Amygdala (tissue), 56 donors: ENCODE data around the gene AGPAT3.
A peak's percentile ranks its signal among the peaks of the same experiment; 100 is the strongest.

Source experiments
- DNase-seq, 56 donors: peaks; one replicate each; lab custom pipeline; 2025; lab: John Stamatoyannopoulos, UW

Gene AGPAT3

DNA sequence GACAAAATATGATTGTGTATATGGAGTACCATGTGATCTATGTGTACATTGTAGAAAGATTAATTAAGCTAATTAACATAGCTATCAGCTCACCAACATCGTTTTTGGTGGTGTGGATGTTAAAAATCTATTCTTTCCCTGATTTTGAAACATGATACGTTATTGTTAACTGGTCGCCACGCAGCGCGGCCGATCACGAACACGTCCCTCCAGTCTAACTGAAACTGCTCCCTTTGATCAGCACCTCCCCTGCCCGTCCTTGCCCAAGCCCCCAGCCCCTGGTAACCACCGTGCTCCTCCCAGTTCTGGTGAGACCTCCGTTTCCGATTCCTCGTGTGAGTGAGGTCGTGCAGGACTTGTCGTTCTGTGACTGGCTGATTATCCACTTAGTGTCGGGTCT lies 67.0 kb downstream of the AGPAT3 start:
- no peak for DNase-seq

DNA sequence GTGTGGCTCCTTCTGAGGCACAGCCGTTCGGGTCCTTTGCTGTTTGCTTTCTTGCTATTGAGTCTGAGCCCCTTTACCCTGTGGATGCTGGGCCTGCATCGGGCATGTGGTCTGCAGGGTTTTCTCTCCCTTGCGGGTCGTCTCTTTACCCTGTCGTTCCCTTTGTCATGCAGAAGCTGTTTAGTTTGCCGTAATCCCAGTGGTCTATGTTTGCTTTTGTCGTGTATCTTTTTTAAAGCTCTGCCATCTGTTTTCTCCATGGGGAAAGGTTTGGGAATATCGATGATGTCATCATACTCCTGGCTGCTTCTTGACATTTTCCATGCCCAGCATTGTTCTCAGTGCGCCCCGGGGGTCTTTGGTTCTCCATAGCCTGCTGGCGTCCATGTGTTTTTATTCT lies 68.2 kb downstream of the AGPAT3 start:
- DNase-seq: no peak

DNA sequence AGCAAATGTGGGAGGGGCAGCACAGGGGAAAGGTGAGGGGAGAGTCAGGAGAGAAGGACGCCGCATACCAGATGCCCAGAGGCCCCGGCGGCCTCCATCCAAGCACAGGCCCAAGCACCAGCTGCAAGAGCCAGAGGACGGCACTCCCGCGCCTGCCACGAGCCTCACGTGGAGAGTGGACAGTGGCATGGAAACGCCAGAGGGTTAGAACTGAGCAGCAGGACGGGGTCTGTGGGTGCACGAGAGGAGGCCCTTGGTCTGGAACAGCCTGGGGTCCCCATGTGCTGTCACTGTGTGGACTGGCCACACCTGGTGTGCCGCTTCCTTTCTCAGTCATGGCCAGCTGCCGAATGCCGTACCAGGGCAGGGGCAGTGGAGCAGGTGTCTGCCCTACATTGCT lies 68.7 kb downstream of the AGPAT3 start:
- DNase-seq: no peak

DNA sequence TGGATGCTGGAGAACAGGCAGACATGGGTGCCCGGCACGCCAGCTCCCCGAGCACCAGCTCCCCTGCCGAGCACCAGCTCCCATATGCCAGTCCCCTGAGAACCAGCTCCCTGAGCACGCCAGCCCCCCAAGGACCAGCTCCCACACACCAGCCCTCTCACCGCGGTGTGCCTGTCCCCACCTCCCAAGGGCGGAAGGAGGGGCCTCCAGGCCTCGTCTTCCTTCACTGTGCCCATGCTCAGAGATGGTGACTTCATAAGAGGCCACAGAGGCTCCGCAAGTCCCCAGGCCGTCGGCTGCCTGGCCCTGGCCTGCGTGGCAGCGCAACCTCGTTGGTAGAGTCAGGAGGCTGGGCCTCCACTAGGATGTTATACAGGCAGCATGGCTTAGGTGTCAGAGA lies 69.1 kb downstream of the AGPAT3 start:
- DNase-seq: no peak

DNA sequence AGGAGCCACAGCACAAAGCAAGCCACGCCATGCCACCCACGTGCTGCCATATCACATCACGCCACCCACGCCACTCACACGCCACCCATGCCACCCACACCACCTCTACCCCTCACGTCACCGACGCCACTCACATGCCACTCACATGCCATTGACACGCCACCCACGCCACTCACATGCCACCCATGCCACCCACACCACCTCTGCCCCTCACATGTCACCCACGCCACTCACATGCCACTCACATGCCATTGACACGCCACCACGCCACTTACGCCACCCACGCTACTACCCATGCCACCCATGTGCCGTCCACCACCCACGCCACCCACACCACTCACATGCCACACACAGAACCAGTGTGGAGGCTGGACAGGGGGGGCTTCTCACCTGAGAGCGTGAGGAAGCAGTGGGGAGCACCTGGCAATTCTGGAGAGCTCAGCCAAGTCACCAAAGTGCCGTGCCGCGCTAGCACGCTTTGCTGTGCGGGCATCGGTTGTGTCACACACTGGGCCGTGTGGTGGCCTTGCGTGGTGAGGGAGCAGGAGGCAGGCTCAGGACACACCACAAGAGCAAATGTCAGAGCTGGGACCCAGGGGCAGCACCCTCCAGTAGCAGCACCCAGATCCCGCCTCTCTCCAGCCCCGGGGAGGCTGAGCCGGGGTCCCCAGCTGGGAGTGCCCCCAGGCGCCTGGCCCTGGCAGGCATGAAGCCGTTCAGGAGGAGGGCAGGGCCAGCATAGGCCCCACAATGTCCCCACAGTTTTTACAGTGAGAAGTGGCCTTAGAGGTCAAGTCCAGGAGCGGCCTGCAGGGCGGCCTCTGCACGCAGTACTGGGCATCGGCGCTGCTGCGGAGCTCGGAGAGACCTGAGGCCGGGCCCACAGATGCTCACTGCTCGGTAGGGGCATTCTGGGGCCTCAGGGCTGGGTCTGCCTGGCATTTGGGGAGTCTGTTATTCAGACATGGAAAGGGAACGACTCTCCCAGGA lies 70.0 kb downstream of the AGPAT3 start:
- peak in 1 of 56 donors; percentile 24 for DNase-seq

DNA sequence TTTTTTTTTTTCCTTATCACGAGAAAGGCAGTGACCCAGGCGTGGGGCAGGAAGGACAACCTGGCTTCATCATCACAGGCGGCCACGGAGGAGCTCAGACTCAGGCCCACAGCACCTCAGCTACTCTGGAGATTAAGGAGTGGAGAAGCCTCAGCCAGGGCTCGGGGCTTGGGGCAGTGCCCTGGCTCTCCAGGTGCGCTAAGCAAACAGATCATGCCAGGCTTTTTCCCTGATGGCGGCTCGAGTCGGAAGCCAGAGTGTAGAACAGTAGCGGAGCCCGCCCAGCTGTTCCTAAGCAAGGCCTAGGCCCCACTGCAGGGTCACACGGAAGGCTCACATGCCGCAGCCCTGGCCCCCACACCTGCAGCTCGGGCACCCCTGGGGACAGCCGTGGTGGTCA lies 70.7 kb downstream of the AGPAT3 start:
- no peak for DNase-seq

DNA sequence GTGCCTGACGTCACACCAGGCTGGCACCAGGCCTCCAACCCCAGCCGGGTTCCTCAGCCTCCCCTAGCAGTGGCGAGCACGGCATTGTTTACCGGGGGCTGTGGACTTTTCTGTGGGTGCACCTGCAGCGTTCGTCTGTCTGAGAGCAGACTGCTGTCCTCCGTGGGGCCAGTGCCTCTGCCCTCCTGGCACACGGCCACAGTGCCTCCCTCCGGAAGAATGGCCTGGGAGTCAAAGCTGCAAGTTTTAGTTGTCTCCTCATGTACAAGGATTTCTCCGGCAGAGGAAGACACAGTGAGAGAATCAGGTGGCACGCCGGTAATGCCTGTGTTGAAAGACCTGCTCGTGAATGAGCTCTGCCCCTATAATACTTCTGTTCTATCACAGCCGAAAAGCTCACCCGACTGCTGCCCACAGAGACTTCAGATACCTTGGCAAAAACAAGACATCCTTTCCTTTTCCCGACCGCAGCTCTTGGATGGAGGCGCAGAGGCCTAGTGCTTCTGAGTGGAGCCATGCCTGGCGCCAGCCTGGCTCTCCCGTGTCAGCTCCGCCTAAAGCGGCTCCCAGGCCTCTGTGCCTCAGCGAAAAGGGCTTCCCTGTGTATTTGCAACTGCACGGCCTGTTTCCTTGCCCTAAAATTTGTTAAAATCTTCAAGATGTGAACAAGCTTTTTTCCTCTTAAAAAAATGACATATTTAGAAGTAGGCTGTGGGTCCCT lies 71.4 kb downstream of the AGPAT3 start:
- peak in 6 of 56 donors; percentile 20 to 73 (median 40) for DNase-seq

DNA sequence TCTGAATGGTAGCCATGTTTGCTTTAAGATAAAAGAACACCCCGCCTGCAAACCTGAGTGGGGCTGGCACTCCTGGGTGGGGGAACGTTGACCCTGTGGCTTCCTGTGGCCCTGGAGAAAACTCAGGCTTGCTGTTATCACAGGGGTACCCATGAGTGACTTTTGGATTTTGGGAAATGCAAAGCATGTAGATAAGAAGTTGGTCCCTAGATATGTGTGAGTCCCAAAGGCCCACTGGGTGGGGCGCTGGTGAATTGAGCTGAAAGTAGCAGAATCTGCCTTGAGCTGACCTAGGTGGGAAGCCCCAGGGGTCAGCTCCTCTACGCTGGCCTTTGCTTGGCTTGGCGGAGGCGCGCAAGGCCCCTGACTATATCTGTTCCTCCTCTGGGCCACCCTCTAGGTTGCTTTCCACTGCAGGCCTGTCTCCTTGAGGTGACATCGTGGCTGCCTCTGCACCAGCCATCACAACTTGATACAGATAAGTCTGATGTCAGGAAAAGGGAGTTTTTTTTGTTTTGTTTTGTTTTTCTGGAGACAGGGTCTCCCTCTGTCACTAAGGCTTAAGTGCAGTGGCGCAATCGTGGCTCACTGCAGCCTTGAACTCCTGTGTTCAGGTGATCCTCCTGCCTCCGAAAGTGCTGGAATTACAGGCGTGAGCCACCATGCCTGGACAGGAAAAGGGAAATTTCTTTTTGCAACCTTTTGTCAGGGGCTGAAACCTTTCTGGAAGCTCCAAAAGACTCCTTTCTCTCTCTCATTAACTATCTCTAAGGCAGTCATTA lies 72.2 kb downstream of the AGPAT3 start:
- DNase-seq: no peak

DNA sequence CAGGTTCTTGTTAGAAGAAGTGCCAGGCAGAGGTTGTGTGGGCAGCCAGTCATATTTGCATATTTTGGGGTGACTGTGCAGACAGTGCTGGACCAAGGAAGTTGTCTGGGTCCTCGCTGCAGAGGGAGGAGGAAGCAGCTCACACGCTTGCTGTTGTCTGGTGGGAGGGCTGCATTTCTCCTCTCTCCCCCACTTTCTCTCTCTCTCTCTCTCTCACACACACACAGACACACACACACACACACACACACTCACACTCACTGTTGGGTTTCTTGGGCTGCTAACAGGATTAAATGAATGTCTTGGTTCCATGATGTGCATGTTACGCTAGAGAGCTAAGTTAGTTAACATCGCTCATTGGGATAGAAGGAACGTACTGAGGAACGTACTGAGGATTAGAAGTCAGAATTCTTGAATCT lies 72.9 kb downstream of the AGPAT3 start:
- no peak for DNase-seq

DNA sequence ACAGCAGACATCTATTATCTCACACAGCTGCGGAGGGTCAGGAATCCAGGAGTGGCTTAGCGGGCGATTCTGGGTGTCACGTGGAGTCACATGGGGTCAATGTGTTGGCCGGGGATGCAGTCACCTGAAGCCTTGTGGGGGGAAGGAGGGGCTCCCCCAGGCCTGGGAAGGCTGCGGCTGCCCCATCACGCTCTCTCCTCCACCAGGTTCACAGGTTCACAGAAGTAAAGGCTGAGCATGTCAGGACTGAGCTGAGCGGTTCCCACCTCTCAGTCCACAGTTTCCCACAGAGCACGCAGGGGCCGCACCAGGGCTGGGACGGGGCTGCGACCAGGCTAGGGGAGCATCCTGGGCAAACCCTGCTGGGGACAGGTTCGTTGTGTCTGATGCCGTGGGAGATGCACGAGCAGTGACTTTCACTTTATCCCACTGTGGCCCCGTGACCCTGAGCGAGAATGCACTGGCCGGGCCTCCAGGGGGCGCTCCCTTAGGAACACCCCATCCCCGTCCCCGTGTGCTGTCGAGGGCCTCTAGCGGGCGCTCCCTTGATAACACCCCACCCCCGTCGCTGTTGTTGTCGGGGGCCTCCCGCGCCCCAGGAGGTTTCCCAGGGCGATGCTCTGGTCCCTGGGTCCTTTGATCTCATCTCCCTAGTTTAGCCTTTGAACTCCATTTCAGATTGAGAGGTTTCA lies 73.9 kb downstream of the AGPAT3 start:
- DNase-seq: peak in 42 of 56 donors; percentile 8 to 84 (median 52)

DNA sequence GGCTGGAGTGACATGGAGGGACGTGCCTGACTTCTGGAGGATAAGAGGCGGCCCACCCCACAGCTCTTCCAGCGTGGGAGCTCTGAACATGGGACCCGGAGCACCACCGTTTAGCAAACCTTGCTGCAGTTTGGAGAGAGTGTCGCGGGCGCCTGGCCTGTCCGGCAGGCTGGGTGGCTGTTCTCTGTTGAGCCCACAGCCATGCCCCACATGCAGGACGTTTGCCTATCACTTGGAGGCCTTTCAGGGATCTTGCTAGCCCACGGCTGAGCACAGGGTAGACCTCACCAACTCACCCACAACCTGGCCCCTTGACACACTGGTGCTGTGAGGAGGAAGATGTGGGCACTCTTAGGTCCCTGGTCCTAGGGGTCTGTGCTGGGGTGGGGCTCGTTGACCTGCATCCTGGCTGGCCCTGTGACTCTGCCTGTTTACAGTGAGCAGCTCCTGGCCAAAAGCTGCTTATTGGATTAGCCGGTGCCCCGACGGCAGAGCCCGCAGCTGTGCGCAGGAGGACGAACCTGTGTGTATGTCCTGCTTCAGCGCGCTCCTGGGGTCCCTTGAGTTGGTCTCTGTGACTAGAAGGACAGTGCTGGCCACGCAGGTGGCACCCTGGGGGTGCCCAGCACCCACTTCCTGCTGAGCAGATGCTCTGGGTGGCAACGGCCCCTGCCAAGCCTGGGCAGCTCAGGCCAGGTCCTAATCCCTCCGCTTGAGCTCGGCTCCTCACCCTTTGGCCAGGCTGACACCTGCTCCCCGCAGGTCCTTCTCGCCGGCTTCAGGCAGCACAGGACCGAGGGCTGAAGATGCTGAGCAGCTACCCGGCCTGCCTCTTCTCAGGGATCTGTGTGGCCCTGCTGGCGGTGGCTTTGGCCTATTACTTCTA lies 74.7 kb downstream of the AGPAT3 start:
- DNase-seq: no peak

DNA sequence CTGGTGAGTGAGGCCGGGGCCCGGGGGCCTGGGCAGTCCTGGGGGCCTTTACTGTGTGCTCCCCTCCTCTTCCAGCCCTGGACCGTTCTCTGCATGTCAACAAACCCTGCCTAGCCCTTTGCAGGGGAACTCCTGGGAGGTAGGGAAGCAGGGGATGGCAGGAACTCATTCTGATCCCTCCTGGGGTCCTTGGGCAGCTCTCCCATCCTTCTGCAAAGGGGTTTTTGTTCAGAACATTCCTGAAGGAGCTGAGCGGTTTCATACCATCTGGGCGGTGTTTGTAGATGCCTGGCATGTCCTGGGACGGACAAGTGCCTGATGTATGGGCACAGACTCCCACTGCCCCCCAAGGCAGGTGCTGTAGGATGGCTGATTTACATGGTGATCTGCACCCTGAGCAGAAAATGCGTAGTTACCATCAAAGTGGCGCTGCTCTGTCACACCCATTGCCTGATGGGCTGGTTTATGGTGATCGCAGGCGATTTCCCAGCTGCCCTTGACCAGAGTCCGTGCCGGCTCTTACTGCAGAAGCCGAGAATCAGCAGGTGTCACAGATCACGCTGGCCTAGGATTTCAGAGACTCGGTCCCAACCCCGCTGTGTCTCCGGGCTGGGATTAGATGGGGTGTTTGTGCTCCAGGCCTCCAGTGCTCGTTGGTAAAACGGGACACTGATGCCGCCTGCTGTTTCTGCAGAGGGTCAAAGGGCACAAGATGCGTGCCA lies 75.5 kb downstream of the AGPAT3 start:
- DNase-seq: no peak

DNA sequence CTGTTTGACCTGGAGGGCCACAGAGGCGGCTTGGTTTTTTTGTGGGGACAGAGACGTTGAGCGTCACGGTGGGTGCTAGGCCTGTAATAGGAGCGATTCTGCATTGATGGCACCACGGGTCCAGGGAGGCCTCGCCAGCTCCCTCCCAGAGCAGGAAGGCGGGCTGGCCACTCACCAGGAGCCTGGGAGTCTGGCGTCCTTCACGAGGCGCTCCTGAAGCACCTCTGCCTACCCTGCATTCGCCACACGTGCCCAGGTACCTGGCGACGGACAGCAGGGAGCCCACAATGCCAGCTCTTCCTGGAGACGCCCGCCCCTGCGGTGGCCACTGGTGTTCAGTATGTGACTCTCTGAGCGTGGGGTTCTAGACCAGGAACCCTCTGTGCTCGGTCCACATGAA lies 77.2 kb downstream of the AGPAT3 start:
- no peak for DNase-seq

DNA sequence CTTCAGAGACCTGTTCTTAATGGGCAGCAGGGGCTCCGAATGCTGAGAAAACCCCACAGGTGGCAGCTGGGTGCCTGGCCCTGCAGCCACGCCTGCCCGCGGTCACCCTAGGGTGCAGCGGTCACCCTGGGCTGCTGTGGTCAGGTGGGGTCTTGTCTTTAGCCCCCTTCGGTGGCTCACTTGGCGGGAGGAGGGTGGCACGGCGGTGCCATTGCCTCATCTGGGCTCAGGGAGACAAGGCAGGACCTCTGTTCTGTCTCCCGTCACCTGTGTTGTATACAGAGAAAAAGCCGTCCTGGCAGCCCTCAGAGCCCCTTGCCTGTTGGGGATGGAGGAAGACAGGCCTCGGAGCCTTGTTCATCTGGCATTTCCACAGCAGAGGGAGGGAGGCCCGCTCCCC lies 77.6 kb downstream of the AGPAT3 start:
- no peak for DNase-seq

DNA sequence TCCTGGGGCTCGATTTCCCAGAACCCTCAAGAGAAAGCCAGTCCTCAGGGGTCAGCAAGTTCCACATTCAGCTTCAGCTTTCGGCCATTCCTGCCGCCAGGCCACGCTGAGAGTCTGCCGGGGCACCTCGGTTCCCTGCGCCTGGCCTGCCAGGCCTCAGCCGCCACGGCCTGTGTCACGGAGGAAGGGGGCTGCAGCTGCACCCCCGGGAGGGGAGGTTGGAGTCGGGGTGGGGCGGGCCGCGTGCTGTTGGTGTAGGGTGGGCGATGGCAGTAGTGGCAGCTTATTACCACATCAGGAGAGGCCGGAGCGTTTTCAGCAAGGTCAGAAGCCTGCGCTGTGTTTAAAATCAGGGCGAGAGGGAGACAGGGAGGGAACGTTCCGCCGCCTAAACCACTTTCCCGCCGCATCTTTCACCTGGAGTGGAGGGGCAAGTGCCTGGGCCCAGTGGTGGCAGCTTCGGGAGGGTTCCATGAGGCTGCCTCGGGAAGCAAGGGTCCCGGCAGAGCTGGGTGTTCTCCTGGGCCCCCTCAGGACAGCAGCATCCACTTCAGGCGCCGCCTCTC lies 78.6 kb downstream of the AGPAT3 start:
- no peak for DNase-seq

DNA sequence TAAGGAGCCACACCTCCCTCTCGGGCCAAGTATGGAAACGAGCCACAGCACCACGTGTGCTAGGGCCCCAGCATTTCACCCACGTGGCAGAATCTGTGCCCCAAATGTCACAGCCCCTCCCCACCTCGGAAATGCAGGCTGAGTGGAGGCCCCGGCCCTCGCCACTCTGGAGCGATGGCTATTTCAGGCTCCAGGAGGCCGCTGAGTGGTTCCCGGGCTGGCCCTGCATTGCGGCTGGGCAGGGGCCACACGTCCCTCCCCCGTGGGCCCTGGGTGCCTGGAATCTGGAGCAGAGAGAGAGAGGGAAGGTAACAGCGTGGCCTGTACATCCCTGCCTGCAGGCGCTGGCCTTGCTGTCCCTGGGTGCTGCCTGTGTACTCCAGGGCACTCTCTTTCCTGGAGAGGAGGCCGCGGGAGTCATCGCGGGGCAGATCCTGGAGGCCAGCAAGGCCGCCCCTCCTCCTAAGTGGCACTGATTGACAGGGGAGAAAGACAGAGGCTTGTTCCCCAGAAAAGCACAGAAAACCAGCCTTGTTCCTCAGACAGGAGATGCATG lies 79.1 kb downstream of the AGPAT3 start:
- no peak for DNase-seq

DNA sequence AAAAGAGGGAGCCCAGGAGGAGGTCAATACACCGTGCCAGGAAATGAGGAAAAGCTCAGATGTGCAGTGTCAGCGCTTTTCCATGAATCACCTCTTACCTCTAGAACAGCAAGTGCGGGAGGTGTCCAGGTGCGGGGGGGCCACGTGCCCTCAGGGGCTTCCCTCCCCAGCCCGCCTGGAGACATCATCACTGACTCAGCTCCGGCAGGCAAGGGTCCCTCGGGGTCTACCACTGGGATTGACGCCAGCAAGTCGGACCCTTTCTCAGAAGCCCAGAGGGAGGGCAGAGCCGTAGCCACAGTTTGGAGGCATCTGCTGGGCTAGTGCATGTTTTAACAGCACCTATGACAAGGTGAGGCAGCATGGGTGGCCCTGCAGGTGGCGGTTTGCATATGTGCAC lies 79.7 kb downstream of the AGPAT3 start:
- DNase-seq: no peak
